Measurements from ENCODE around the gene RAD50. TPM values are rescaled to one million over a fixed set of nuclear protein-coding genes. Genes with fewer than 3 reads are reported as not detected.

Gene RAD50
- total and polyA plus RNA-seq, 10 of the 15 experiments (the other 5 are each of a cell fraction or from before 2014, with no cell fraction given) = 12.8 to 68.6 (median 47.0) TPM

DNA sequence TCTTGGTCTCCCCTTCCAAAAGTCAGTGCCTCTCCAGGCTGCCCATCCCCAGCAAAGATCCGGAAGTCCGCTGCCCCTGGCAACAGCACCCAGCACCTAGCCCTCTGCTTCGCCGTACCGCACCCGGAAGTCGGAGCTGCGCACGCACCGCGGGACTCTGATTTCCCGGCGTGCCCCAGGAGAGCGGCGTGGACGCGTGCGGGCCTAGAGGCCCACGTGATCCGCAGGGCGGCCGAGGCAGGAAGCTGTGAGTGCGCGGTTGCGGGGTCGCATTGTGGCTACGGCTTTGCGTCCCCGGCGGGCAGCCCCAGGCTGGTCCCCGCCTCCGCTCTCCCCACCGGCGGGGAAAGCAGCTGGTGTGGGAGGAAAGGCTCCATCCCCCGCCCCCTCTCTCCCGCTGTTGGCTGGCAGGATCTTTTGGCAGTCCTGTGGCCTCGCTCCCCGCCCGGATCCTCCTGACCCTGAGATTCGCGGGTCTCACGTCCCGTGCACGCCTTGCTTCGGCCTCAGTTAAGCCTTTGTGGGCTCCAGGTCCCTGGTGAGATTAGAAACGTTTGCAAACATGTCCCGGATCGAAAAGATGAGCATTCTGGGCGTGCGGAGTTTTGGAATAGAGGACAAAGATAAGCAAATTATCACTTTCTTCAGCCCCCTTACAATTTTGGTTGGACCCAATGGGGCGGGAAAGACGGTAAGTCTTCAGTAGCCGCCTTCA lies at the start of gene RAD50 (continued):
- TF ChIP-seq PAX5 (IDR thresholded peaks at IDR 0.05; ENCODE audit: borderline replicate concordance, low read depth, low read length) = 0 out of 2 replicates have a peak, but pooled peaks have one; percentile 8
- TF ChIP-seq, protein P1, sequence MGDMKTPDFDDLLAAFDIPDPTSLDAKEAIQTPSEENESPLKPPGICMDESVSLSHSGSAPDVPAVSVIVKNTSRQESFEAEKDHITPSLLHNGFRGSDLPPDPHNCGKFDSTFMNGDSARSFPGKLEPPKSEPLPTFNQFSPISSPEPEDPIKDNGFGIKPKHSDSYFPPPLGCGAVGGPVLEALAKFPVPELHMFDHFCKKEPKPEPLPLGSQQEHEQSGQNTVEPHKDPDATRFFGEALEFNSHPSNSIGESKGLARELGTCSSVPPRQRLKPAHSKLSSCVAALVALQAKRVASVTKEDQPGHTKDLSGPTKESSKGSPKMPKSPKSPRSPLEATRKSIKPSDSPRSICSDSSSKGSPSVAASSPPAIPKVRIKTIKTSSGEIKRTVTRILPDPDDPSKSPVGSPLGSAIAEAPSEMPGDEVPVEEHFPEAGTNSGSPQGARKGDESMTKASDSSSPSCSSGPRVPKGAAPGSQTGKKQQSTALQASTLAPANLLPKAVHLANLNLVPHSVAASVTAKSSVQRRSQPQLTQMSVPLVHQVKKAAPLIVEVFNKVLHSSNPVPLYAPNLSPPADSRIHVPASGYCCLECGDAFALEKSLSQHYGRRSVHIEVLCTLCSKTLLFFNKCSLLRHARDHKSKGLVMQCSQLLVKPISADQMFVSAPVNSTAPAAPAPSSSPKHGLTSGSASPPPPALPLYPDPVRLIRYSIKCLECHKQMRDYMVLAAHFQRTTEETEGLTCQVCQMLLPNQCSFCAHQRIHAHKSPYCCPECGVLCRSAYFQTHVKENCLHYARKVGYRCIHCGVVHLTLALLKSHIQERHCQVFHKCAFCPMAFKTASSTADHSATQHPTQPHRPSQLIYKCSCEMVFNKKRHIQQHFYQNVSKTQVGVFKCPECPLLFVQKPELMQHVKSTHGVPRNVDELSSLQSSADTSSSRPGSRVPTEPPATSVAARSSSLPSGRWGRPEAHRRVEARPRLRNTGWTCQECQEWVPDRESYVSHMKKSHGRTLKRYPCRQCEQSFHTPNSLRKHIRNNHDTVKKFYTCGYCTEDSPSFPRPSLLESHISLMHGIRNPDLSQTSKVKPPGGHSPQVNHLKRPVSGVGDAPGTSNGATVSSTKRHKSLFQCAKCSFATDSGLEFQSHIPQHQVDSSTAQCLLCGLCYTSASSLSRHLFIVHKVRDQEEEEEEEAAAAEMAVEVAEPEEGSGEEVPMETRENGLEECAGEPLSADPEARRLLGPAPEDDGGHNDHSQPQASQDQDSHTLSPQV (IDR thresholded peaks at IDR 0.05) = no peak
- peak; percentile 80 for TF ChIP-seq CBFB (IDR thresholded peaks at IDR 0.05; ENCODE audit: low read depth)
- TF ChIP-seq MYC (IDR thresholded peaks at IDR 0.05; ENCODE audit: insufficient read depth, insufficient read length, insufficient replicate concordance, low read length, severe bottlenecking) = peak; percentile 93
- no peak for TF ChIP-seq CUX1 (IDR thresholded peaks at IDR 0.05; ENCODE audit: insufficient replicate concordance, low read depth, low read length)
- no peak; the same call in none of the 2 replicates for TF ChIP-seq PKNOX1 (IDR thresholded peaks at IDR 0.05)
- TF ChIP-seq ZBED1 (IDR thresholded peaks at IDR 0.05; ENCODE audit: borderline replicate concordance) = peak; percentile 15; the same call in 1 of the 2 replicates
- TF ChIP-seq RELA (IDR thresholded peaks at IDR 0.05; ENCODE audit: borderline replicate concordance, partially characterized antibody) = peak; percentile 23
- no peak for TF ChIP-seq HDAC6 (IDR thresholded peaks at IDR 0.05; ENCODE audit: unreplicated experiment)
- TF ChIP-seq ZBTB33 (IDR thresholded peaks at IDR 0.05) = no peak; the same call in 1 of the 2 replicates
- TF ChIP-seq DPF2 (IDR thresholded peaks at IDR 0.05) = peak; percentile 21
- TF ChIP-seq GABPA (IDR thresholded peaks at IDR 0.05; ENCODE audit: low read depth) = no peak
- no peak for TF ChIP-seq JUNB (IDR thresholded peaks at IDR 0.05)
- TF ChIP-seq SREBF1 (IDR thresholded peaks at IDR 0.05; ENCODE audit: low read length) = no peak

Data from GM12878 (cell line).